Activated CD8-positive, alpha-beta memory T cell treated with anti-CD3 and anti-CD28 coated beads for 24 hours (primary cell): ENCODE data around the gene TSPYL1.
"Not testable (repeated sequence)": the region's sequence is repeated elsewhere in the genome, so short reads cannot be mapped to it uniquely, and the experiment has no call there.

Experiments
- DNase-seq: peaks from one replicate; pipeline ENCODE4 v3.0.0-alpha.2; 2020

Gene TSPYL1

GRCh38 chr6:116292553-116292952 lies 12.8 kb upstream of the TSPYL1 start:
- no peak for DNase-seq

GRCh38 chr6:116291701-116292396 lies 12.1 kb upstream of the TSPYL1 start:
- no peak for DNase-seq

GRCh38 chr6:116290799-116291198 lies 11.1 kb upstream of the TSPYL1 start:
- no peak for DNase-seq

- no peak for DNase-seq
Observed at GRCh38 chr6:116289876-116290275, 10.1 kb upstream of the TSPYL1 start.

GRCh38 chr6:116287689-116288282 lies 8.1 kb upstream of the TSPYL1 start:
- DNase-seq = no peak

DNA sequence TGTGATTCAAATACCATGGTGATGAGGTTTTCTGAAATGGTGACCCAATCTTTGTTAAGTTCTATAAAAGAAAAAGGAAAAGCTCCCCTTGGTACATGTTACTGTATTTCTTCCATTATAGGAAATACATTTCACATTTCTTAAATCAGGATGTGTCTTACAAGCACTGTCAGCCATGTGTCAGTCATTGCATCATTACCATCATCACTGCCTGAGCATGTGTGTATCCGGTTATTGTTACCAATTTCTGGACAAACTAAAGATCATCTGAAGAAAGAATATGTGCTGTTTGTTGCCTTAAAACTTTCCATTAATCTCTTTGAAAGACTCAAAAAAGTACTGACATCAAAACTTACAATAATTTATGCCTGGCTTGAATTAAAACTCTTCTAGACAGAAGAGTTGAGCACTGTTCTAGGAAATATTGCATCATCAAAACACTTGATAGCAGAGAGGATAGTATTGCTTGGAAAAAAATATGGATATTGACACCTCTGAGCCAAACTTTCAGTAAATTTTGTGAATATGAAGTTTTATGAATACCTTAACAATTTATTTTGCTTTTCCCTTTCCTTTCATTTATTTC lies 7.1 kb upstream of the TSPYL1 start:
- no peak for DNase-seq

DNA sequence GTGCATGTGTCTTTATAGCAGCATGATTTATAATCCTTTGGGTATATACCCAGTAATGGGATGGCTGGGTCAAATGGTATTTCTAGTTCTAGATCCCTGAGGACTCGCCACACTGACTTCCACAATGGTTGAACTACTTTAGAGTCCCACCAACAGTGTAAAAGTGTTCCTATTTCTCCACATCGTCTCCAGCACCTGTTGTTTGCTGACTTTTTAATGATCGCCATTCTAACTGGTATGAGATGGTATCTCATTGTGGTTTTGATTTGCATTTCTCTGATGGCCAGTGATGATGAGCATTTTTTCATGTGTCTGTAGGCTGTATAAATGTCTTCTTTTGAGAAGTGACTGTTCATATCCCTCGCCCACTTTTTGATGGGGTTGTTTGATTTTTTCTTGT lies 5.3 kb upstream of the TSPYL1 start:
- DNase-seq = not testable (repeated sequence)

- DNase-seq = no peak
Observed at GRCh38 chr6:116283191-116283590, 3.5 kb upstream of the TSPYL1 start.

GRCh38 chr6:116282698-116283097 lies 3.0 kb upstream of the TSPYL1 start:
- DNase-seq = no peak

DNA sequence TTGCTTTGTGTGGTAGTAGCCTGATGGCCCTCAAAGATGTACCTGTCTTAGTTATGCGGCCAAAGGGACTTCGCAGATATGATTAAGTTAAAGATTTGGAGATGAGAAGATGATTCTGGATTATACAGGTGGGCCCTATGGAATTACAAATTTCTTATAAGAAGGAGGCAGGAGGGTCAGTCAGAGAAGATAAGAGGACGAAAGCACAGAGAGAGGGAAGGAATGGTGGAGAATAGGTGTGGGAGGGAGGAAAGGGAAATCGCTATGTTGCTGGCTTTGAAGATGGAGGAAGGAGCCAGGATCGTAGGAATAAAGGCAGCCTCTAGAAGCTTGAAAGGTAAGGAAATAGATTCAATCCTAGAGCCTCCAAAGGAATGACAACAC lies 1.2 kb upstream of the TSPYL1 start:
- DNase-seq = no peak

- DNase-seq = no peak
Observed at GRCh38 chr6:116280161-116280932, 617 bp upstream of the TSPYL1 start.

DNA sequence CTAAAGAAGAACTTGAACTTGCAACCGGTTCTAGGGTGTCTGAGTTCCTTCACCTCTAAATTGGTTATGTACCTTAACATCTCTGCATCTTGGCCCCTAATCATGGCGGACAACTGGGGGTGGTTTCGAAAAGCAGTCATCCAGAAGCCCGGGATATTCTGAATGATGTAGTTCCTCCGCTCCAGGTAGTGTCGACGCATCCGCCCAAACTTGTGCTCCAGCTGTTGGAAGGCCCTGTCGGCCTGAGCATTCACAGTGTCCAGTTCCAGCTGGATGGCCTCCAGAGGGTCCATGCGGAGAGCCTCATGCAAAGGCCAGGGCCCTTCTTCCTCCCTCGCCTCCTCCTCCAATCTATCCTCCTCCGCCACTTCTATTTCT lies 887 bp downstream of the TSPYL1 start:
- DNase-seq = peak; percentile 65

DNA sequence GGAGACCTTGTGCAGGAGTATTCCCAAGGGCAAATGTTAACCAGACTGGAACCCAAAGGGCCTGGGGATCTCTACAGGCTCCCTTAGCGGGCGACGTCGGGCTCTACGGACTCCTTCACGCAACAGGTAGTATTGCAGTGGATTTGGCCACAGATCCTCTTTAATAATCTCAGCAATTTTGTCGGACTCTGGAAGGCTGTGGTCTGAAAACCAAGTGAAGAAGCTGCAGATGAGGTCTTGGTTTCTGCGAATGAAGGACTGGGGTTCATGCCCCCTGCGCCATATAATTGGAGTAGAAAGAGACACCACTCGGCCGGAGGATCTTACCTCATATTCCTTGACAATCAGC lies 1.3 kb downstream of the TSPYL1 start:
- DNase-seq = no peak

- no peak for DNase-seq
Observed at GRCh38 chr6:116277124-116277523, 2.6 kb downstream of the TSPYL1 start.

DNA sequence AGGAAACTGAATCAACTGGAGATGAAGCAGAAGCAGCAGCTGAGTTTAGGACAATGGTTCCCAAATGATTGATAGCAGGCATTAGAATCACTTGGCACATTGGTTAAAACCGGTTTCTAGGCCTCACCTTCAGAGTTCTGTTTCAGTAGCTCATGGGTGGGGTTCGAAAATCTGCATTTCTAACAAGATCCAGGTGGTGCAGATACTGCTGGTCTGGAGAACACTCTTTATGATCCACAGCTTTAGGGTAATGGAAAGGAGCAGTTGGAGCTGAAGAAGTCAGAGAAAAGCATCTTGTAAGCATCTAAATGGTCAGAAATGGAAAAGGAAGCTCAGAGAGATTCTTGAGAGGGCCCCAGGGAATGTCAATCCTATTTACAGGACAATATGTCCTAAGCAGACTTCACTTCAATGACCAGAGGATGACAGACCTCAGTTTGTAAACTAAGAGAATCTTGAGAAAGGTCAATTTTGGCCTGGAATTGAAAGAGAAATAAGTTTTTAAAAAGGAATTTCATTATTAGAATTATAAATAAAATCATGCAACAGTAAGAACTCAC lies 8.5 kb downstream of the TSPYL1 start:
- no peak for DNase-seq

DNA sequence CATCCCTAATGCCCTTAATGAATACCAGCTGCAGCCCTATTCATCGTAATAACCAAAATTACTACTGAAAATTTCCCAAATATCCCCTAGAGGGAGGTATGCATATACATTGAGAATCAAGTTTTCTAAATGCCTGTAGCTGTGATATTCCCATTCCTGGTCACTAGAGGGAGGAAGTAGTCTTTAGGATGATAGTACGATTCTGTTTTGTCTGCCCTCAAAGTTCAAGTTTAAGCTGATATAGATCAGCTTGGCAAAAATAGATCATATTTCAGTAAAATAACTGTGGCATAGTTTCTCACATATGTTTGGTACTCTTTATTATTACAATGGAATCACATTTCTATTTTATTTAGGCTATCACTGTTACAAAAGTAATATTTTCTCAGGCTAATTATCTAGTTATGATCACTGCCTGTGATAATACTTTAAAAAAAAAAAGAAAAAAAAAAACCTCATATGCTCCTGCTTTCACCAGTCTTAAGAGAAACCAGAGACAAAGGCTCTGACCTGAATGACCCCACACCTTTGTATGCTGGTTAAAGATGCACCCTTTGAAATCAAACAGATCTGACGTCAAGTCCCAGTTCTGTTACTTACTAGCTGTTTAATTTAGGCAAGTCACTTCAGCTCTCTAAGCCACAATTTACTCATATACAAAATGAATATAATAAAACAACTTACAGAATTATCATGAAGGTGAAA lies 11.0 kb downstream of the TSPYL1 start:
- DNase-seq = no peak

- no peak for DNase-seq
Observed at GRCh38 chr6:116267836-116268588, 11.7 kb downstream of the TSPYL1 start.

DNA sequence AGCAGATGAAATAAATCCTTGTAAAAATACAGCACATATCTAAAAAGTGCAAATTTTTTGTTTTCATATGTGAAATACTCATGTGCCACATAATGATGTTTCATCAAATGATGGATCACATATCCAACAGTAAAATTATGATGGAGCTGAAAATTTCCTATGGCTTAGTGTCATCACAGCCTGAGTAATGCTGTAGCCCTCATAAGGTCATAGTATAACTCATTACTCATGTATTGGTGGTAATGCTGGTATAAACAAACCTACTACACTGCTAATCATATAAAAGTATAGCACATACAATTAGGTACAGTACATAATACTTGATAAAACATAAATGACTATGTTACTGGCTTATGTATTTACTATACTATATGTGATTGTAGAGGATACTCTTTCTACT lies 12.9 kb downstream of the TSPYL1 start:
- DNase-seq = no peak

GRCh38 chr6:116265041-116265829 lies 14.5 kb downstream of the TSPYL1 start:
- DNase-seq = no peak

GRCh38 chr6:116263353-116263752 lies 16.4 kb downstream of the TSPYL1 start:
- DNase-seq = no peak

- no peak for DNase-seq
Observed at GRCh38 chr6:116258520-116258919, 21.2 kb downstream of the TSPYL1 start.
